GM21717 (cell line): ENCODE results near the gene APOE.
"Not testable (repeated sequence)": the region's sequence is repeated elsewhere in the genome, so short reads cannot be mapped to it uniquely, and the experiment has no call there.

Experiments
- ATAC-seq: cut with Tn5 transposase; IDR thresholded peaks from one replicate; pipeline ENCODE4 v1.9.1; 2021; ENCODE audit warnings: mild to moderate bottlenecking, moderate library complexity; ENCODE audit not compliant: unreplicated experiment

Gene APOE

GRCh38 chr19:44883922-44884321 lies 21.7 kb upstream of the APOE start:
- no peak for ATAC-seq

DNA sequence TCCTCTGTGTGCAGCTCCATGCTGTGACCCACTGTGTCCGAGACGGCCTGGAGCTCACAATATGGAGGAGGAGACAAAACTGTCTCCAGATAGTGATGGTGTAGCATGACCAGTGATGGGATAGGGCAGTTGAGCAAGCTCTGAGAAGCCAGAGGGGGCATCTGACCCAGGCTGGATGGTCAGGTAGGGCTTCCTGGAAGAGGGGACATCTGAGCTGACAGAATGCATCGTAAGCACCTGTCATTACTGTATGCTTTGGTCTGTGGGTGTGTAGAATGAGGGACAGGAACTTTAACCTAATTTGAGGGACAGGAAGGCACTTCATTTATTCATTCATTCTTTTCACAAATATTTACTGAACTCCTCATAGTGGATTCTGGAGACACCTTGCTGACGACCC lies 21.0 kb upstream of the APOE start:
- no peak for ATAC-seq

DNA sequence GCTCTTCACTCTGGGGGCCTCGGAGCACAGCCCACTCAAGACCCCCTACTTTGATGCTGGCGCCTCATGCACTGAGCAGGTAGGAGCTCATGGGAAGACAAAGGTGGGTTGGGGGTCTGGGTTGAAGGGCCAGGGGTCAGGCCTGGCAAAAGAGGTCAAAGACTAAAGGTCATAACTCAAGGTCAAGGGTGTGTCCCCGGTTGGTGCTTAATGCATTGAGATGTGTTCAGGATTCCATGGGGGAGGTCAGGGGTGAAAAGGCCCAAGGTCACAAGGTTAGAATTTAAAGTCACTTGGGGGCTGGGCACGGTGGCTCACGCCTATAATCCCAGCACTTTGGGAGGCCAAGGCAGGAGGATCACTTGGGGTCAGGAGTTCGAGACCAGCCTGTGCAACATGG lies 19.5 kb upstream of the APOE start:
- ATAC-seq, result no peak

DNA sequence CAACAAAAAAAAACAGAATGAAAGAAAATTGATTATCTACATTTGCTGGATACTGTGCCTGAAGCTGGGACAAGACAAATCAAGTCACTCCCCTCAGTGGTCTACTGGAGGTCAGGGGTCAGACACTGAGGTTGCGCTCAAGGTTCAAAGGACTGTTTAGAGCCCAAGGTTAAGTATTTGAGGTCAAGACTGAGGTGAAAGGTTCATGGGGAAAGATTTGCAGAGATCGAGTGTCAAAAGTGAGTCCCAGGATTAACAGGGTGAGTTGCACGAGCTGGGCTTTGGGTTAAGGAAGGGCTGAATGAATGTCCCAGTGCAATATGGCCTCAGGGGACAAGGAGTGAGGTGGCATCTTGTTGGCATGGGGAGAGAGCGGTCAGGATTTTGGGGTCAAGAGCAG lies 17.9 kb upstream of the APOE start:
- no peak for ATAC-seq

DNA sequence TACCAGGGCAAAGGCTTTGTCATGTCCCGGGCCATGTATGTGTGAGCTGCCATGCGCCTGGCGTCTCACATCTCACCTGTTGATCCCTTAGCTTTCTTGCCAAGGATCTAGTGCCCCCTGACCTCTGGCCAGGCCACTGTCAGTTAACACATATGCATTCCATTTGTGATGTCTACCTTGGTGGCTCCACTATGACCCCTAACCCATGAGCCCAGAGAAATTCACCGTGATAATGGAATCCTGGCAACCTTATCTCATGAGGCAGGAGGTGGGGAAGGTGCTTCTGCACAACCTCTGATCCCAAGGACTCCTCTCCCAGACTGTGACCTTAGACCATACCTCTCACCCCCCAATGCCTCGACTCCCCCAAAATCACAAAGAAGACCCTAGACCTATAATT lies 17.3 kb upstream of the APOE start:
- not testable (repeated sequence) for ATAC-seq

GRCh38 chr19:44889830-44890365 lies 15.7 kb upstream of the APOE start:
- ATAC-seq, result no peak

DNA sequence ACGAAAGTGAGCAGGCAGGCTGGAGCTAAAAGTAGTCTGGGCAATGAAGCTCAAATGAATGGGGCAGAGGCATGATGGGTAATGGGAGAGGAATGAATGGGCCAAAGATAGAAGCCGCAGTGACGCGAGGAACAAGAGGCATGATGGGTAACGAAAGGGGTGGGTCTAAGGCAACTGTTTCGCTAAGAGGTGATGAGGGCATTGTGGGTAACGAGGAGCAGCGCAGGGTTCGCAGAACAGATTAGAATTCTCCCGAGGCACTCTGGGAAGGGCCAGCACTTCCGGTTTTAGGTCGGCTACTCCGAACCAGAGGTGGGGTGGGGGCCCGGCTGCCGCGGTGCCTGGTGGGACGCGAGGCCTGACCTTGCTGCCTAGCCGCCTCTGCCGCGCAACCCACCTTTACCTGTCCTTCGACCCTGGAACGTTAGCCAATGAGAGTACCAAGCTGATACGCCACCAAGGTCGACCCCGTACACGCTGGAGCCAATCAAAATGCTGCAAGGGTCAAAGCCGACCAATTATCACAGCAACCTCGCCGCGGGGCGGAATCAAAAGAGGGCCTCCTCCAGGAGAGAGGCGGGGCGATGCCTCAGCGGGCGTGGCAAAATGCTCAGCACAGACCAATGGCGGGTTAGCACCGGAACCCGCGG lies 15.1 kb upstream of the APOE start:
- peak; percentile 72 for ATAC-seq

DNA sequence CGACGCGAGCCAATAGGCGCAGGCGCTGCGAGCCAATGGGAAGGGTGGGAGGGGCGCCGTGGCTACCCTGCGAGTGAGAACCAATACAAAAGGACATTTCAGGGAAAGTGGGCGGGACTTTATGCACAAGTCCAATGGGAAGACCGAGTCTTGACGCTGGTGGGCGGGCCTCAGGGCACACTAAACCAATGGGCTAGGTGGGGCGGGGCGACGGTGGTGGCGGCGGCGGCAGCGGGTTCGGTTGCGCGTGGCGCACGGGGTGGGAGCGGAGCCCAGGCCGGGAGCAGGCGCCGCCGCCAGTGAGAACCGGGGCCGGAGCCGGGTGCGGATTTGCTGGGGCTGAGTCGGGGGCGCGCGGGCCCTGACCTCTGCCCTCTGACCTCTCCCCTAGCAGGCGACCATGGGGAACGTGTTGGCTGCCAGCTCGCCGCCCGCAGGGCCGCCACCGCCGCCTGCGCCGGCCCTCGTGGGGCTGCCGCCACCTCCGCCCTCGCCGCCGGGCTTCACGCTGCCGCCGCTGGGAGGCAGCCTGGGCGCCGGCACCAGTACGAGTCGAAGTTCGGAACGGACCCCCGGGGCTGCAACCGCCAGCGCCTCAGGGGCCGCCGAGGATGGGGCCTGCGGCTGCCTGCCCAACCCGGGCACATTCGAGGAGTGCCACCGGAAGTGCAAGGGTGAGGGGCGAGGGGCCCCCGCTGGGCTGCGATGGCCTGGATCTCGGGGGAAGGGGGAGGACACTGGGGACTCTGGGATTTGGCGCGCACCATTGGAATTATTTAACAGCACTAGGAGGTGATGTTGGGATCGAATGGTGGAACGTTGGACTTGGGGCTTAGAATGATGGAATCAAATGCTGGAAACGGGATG lies 14.3 kb upstream of the APOE start, which contains the start of gene TOMM40:
TOMM40 (plus strand) TSS at position 239 of the 867 bp plus-strand sequence; CDS start at position 401, 162 bp downstream.
- ATAC-seq, result peak; percentile 55

GRCh38 chr19:44892932-44893331 lies 12.7 kb upstream of the APOE start:
- ATAC-seq, result no peak

DNA sequence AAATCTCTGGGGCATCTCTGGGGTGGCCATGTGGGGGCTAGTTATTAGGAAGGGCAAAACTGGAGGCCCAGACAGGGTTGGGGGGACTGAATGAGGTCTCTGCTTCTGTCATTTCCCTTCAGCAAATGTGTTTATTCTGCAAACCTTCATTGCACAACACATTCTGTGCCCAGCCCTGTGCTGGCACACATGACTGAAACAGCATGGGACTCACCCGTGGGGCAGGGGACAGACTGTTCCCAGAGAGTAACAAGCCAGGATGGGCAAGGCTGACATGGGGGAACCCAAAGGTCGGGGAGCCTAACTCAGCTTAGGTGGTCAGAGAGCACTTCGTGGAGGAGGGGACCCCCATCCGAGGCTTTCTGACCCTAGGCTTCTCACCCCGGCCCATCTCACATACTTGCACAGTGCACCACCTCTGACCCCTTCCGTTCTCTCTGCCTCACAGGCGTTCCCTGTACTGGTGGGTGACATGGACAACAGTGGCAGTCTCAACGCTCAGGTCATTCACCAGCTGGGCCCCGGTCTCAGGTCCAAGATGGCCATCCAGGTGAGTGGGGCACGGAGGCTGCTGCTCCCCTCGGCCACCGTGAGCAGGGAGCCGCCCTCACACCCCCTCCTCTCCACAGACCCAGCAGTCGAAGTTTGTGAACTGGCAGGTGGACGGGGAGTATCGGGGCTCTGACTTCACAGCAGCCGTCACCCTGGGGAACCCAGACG lies 12.1 kb upstream of the APOE start:
- no peak for ATAC-seq

DNA sequence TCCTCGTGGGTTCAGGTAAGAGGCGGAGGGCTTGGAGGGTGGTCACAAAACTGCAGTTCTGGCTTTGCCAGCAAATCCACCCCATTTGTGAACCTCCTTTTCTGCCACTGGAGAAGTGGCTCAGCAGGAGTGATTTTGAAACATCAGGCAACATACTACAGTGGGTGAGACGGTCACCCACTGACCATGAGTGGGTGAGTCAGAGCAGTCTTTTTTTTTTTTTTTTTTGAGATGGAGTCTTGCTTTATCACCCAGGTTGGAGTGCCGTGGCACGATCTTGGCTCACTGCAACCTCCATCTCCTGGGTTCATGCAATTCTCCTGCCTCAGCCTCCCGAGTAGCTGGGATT lies 11.6 kb upstream of the APOE start:
- ATAC-seq, result no peak

GRCh38 chr19:44894946-44895345 lies 10.7 kb upstream of the APOE start:
- no peak for ATAC-seq

GRCh38 chr19:44897835-44898234 lies 7.8 kb upstream of the APOE start:
- no peak for ATAC-seq

GRCh38 chr19:44900328-44901244 lies 5.0 kb upstream of the APOE start:
- ATAC-seq, result no peak

GRCh38 chr19:44903216-44903601 lies 2.4 kb upstream of the APOE start:
- no peak for ATAC-seq

DNA sequence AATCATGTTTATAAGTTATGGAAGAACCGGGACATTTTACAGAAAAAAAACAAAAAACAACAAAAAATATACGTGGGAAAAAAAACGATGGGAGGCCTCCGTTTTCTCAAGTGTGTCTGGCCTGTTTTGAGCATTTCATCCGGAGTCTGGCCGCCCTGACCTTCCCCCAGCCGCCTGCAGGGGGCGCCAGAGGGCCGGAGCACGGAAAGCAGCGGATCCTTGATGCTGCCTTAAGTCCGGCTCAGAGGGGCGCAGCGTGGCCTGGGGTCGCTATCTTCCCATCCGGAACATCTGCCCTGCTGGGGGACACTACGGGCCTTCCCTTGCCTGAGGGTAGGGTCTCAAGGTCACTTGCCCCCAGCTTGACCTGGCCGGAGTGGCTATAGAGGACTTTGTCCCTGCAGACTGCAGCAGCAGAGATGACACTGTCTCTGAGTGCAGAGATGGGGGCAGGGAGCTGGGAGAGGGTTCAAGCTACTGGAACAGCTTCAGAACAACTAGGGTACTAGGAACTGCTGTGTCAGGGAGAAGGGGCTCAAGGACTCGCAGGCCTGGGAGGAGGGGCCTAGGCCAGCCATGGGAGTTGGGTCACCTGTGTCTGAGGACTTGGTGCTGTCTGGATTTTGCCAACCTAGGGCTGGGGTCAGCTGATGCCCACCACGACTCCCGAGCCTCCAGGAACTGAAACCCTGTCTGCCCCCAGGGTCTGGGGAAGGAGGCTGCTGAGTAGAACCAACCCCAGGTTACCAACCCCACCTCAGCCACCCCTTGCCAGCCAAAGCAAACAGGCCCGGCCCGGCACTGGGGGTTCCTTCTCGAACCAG lies 1.8 kb upstream of the APOE start:
- ATAC-seq, result no peak

GRCh38 chr19:44904426-44904994 lies 1.1 kb upstream of the APOE start:
- ATAC-seq, result no peak

- no peak for ATAC-seq
Observed at GRCh38 chr19:44907613-44908012, 2.0 kb downstream of the APOE start.
